ENCODE data around the gene F10. TPM values are rescaled to one million over a fixed set of nuclear protein-coding genes. Genes with fewer than 3 reads are reported as not detected.

F10 gene
- total and polyA plus RNA-seq, 2 experiments from 2014 or later, result 0.76 to 1.6 TPM

GRCh38 chr13:113179374-113180230 is 57.0 kb downstream of the F10 start:
- H3K4me3 ChIP-seq, result no peak overlapping the region

More at GRCh38 chr13:113179374-113180230, 57.0 kb downstream of the F10 start:
- TF ChIP-seq CTCF (conservative IDR thresholded peaks at IDR 0.05; ENCODE audit: low read depth in 2 of 2) (no peak), ZNF462 (CRISPR knock-in tag; IDR thresholded peaks at IDR 0.05) (no peak)
- Mint-ChIP-seq H3K27ac (peak overlapping the region; percentile 86), H3K27me3 (ENCODE audit: insufficient read depth, low read depth, poor library complexity) (peaks cover 8% of the 10 kb centered on the region), H3K4me1 (peaks cover 13% of the 10 kb centered on the region), H3K36me3 (ENCODE audit: low read depth) (peaks cover 81% of the 10 kb centered on the region), H3K4me3 (no peak overlapping the region), H3K9me3 (no peaks in the 10 kb centered on the region)
- no peaks in the 10 kb centered on the region; the same call in none of the 2 replicates for H3F3A ChIP-seq (replicated peaks; ENCODE audit: low read depth)
- H3K9me2 ChIP-seq (ENCODE audit: insufficient read depth), result no peaks in the 10 kb centered on the region
- H3K4me1 ChIP-seq (ENCODE audit: insufficient read depth), result no peaks in the 10 kb centered on the region
- H3K27ac ChIP-seq (ENCODE audit: low read depth), result no peak overlapping the region
- ATAC-seq, result peak; percentile 87
- H2AFZ ChIP-seq, result no peak overlapping the region
- DNase-seq (ENCODE audit: low spot score), result no peak
- no peaks in the 10 kb centered on the region for H3K27me3 ChIP-seq (ENCODE audit: insufficient read depth)
- no peak overlapping the region for H3K4me2 ChIP-seq
- no peaks in the 10 kb centered on the region; the same call in none of the 2 replicates for H4K20me1 ChIP-seq (replicated peaks; ENCODE audit: insufficient read depth)
- H3K79me2 ChIP-seq (replicated peaks; ENCODE audit: insufficient read depth), result no peaks in the 10 kb centered on the region
- peaks cover 59% of the 10 kb centered on the region for H3K36me3 ChIP-seq (ENCODE audit: insufficient read depth)

Measured in GM23338 (cell line).